Central memory CD8-positive, alpha-beta T cell (primary cell): Measurements from ENCODE around the gene SLC16A2.
"Not testable (repeated sequence)": the region's sequence is repeated elsewhere in the genome, so short reads cannot be mapped to it uniquely, and the experiment has no call there.

Experiments used
- ATAC-seq: fragments of 150-1000 bp; cut with Tn5 transposase; replicated peaks from 2 replicates; pipeline ENCODE4 v1.10.0; 2022; ENCODE audit warnings: mild to moderate bottlenecking, moderate FRiP score, moderate number of reproducible peaks; ENCODE audit not compliant: poor library complexity, severe bottlenecking; ENCODE audit errors: extremely low read depth
- DNase-seq, 2 donors: peaks; one replicate each; pipeline ENCODE4 v3.0.0; 2021; ENCODE audit warnings: low spot score in 2 of 2
- H3K27ac Mint-ChIP-seq: one replicate; pipeline ENCODE4 v1.8.0; 2022; ENCODE audit warnings: low read depth, mild to moderate bottlenecking, moderate library complexity, mixed read lengths
- H3K27me3 Mint-ChIP-seq: one replicate; pipeline ENCODE4 v1.8.0; 2022; ENCODE audit warnings: mixed read lengths
- H3K36me3 Mint-ChIP-seq: one replicate; pipeline ENCODE4 v1.8.0; 2022; ENCODE audit warnings: mild to moderate bottlenecking, moderate library complexity, mixed read lengths; ENCODE audit not compliant: insufficient read depth
- H3K4me1 Mint-ChIP-seq: one replicate; pipeline ENCODE4 v1.8.0; 2022; ENCODE audit warnings: mixed read lengths
- H3K4me3 Mint-ChIP-seq: one replicate; pipeline ENCODE4 v1.8.0; 2022; ENCODE audit warnings: mild to moderate bottlenecking, moderate library complexity, mixed read lengths
- H3K9me3 Mint-ChIP-seq: one replicate; pipeline ENCODE4 v1.8.0; 2022; ENCODE audit warnings: mixed read lengths

Gene SLC16A2

DNA sequence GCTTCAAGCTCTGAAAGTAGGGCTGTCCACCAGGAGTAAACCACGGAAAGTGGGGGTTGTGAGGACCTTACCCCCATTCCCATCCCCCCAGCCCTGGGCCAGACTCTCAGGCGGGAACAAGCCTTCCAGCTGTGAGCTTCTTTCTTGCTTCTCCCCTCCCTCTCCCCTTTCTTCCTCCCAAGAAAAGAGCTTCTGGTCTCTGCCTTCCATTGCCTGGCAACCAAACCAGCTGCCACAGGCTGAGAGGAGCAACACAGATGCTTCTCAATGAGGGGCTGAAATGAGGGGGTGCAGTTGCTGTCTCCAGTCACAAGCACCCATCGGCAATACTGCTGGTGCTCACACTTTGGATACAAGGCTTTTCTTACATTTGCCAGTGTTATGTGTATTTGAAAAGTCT is 72.5 kb downstream of the SLC16A2 start:
- H3K27me3 Mint-ChIP-seq: no peaks in the 10 kb centered on the region
- no peaks in the 10 kb centered on the region for H3K9me3 Mint-ChIP-seq
- ATAC-seq (no peak), DNase-seq (no peak)
- H3K4me3 Mint-ChIP-seq: no peak overlapping the region
- no peaks in the 10 kb centered on the region for H3K4me1 Mint-ChIP-seq
- H3K27ac Mint-ChIP-seq: no peak overlapping the region
- no peaks in the 10 kb centered on the region for H3K36me3 Mint-ChIP-seq

GRCh38 chrX:74498924-74499323 is 77.6 kb downstream of the SLC16A2 start:
- H3K27me3 Mint-ChIP-seq: no peaks in the 10 kb centered on the region
- H3K27ac Mint-ChIP-seq: no peak overlapping the region
- no peak overlapping the region for H3K4me3 Mint-ChIP-seq
- no peaks in the 10 kb centered on the region for H3K9me3 Mint-ChIP-seq
- ATAC-seq (no peak), DNase-seq (no peak)
- H3K36me3 Mint-ChIP-seq: peaks cover 1% of the 10 kb centered on the region
- H3K4me1 Mint-ChIP-seq: no peaks in the 10 kb centered on the region

- peaks cover 1% of the 10 kb centered on the region for H3K36me3 Mint-ChIP-seq
- H3K4me1 Mint-ChIP-seq: no peaks in the 10 kb centered on the region
- no peak overlapping the region for H3K27ac Mint-ChIP-seq
- H3K27me3 Mint-ChIP-seq: no peaks in the 10 kb centered on the region
- no peaks in the 10 kb centered on the region for H3K9me3 Mint-ChIP-seq
- ATAC-seq: no peak
- DNase-seq: no peak
- no peak overlapping the region for H3K4me3 Mint-ChIP-seq
Observed at GRCh38 chrX:74500067-74500466, 78.8 kb downstream of the SLC16A2 start.

GRCh38 chrX:74500555-74500954 is 79.3 kb downstream of the SLC16A2 start:
- no peaks in the 10 kb centered on the region for H3K9me3 Mint-ChIP-seq
- no peak overlapping the region for H3K27ac Mint-ChIP-seq
- DNase-seq: no peak
- no peak overlapping the region for H3K4me3 Mint-ChIP-seq
- H3K36me3 Mint-ChIP-seq: peaks cover 1% of the 10 kb centered on the region
- no peaks in the 10 kb centered on the region for H3K4me1 Mint-ChIP-seq
- no peaks in the 10 kb centered on the region for H3K27me3 Mint-ChIP-seq
- no peak for ATAC-seq

DNA sequence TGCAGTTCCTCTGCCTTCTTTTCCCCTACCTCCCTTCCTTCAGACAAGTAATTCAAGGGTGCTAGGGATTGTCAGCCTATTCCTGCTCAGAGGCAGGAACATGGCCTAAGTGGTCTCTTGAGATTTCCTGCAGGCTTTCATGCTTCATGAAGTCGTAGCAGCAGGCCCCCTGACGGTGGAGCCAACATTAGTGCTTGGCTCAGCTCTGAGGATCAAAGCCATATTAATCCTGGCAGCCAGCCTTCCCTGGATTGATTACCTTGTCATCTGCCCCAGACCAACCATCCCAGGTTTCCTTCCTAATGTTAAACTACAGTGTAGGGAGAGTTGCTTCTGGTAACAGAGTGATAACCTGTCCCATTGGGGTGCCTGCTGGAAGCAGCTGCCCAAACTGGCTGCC is 84.1 kb downstream of the SLC16A2 start:
- Mint-ChIP-seq H3K27me3 (no peaks in the 10 kb centered on the region), H3K36me3 (no peaks in the 10 kb centered on the region), H3K4me1 (no peaks in the 10 kb centered on the region), H3K27ac (no peak overlapping the region), H3K4me3 (no peak overlapping the region), H3K9me3 (no peaks in the 10 kb centered on the region)
- DNase-seq (no peak), ATAC-seq (no peak)

- Mint-ChIP-seq H3K9me3 (no peaks in the 10 kb centered on the region), H3K4me3 (no peak overlapping the region), H3K4me1 (no peaks in the 10 kb centered on the region), H3K27me3 (no peaks in the 10 kb centered on the region), H3K36me3 (no peaks in the 10 kb centered on the region), H3K27ac (no peak overlapping the region)
- ATAC-seq (no peak), DNase-seq (no peak)
Observed at GRCh38 chrX:74506317-74507115, 85.2 kb downstream of the SLC16A2 start.

- DNase-seq: no peak
- peaks cover 3% of the 10 kb centered on the region for H3K4me1 Mint-ChIP-seq
- no peak overlapping the region for H3K4me3 Mint-ChIP-seq
- no peak overlapping the region for H3K27ac Mint-ChIP-seq
- no peaks in the 10 kb centered on the region for H3K27me3 Mint-ChIP-seq
- H3K9me3 Mint-ChIP-seq: no peaks in the 10 kb centered on the region
- H3K36me3 Mint-ChIP-seq: no peaks in the 10 kb centered on the region
- ATAC-seq: no peak
Observed at GRCh38 chrX:74507191-74507590, 85.9 kb downstream of the SLC16A2 start.

DNA sequence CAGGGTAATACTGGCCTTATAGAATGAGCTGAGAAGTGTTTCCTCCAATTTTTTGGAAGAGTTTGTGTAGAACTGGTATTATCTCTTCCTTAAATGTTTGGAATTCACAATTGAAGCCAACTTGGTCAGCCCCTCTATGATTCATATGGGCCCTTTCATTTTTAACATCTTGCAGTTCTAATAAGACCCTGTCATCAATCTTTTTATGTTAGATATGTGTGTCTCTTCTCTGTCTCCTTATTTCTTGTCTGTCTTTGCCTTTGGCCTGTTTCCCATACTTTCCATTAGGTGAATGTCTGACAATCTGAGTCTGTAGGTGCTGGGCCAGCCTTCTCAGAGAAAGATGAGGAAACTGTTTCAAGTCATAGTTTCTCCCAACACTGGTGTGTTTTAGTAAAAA is 88.7 kb downstream of the SLC16A2 start:
- Mint-ChIP-seq H3K36me3 (no peaks in the 10 kb centered on the region), H3K9me3 (no peaks in the 10 kb centered on the region), H3K27ac (no peak overlapping the region), H3K27me3 (no peaks in the 10 kb centered on the region), H3K4me1 (peaks cover 6% of the 10 kb centered on the region), H3K4me3 (no peak overlapping the region)
- no peak for ATAC-seq
- no peak for DNase-seq

DNA sequence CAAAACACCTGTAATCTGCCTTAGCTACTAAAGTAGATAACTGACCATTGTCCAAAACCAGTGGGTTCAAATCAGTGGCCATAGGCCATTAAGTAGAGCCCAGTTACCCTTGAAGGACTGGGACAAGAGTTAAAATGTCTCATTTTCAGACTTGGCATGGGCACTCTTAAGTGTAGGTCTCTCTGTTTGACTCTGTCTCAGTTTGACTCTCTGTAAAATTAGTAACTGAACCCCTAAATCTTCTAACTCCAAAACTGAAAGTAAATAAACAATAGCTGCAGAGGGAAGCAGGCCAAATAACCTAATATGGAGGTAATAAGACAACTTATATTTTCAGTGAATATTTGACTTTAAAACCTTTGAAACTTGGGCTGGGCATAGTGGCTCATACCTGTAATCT is 89.1 kb downstream of the SLC16A2 start:
- Mint-ChIP-seq H3K9me3 (no peaks in the 10 kb centered on the region), H3K4me3 (no peak overlapping the region), H3K36me3 (no peaks in the 10 kb centered on the region), H3K27ac (no peak overlapping the region), H3K4me1 (peaks cover 6% of the 10 kb centered on the region), H3K27me3 (no peaks in the 10 kb centered on the region)
- DNase-seq (no peak), ATAC-seq (no peak)

DNA sequence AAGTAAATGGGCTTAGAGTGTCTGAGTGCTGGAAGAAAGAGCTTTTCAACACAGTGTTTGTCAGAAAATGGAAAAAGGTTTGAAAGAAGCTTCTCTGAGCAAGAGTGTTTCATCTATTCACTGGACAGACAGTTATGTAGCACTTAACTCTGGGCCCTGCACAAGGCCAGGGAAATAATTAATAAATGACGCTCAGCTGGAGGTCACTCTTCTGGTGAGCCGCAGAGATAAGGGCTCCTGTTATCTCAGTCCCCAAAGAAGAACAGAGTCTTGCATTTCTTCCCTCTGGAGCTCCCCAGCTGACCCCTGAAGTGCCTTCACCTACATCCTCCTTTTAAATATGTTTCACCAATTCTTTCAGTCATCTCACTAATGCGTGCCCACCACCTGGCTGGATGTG is 90.4 kb downstream of the SLC16A2 start:
- Mint-ChIP-seq H3K27me3 (no peaks in the 10 kb centered on the region), H3K36me3 (no peaks in the 10 kb centered on the region), H3K9me3 (no peaks in the 10 kb centered on the region), H3K27ac (no peak overlapping the region), H3K4me3 (no peak overlapping the region), H3K4me1 (peaks cover 6% of the 10 kb centered on the region)
- no peak for ATAC-seq
- DNase-seq: no peak

DNA sequence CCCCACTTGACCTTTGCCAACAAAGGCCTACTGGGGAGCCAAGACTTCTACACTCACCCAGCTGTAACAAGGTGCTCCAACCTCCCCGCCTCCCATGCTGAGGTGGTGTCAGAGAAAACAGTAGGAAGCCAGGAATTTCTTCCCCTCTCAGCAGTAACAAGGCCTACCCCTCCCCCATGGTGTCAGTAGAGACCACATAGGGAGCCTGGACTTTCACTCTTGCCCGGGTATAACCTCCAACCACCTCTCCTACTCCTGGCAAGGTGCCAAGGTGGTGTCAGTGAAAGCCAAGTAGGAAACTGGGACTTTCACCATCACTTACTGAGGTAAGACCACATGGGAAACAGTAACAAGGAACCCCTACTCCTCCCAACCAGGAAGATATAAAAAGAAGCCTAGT is 93.1 kb downstream of the SLC16A2 start:
- Mint-ChIP-seq H3K27me3 (no peaks in the 10 kb centered on the region), H3K4me3 (no peak overlapping the region), H3K27ac (no peak overlapping the region), H3K36me3 (no peaks in the 10 kb centered on the region), H3K4me1 (peaks cover 6% of the 10 kb centered on the region), H3K9me3 (no peaks in the 10 kb centered on the region)
- DNase-seq: no peak
- no peak for ATAC-seq

DNA sequence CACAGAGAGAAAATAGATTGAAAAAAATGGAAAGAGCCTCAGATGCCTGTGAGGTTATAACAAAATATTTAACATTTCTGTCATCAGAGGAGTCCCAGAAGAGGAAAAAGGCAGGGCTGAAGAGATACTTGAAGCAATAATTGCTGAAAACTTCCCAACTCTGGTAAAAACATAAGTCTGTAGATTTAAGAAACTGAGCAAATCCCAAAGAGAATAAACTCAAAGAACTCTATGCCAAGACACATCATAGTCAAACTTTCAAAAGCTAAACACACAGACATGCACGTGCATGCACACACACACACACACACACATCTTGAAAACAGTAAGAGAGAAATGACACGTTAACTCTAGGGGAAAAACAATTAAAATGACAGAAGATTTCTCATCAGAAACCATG is 94.1 kb downstream of the SLC16A2 start:
- Mint-ChIP-seq H3K27me3 (no peaks in the 10 kb centered on the region), H3K9me3 (no peaks in the 10 kb centered on the region), H3K27ac (no peak overlapping the region), H3K4me1 (peaks cover 6% of the 10 kb centered on the region), H3K4me3 (no peak overlapping the region), H3K36me3 (no peaks in the 10 kb centered on the region)
- DNase-seq (no peak), ATAC-seq (no peak)

GRCh38 chrX:74516013-74516412 is 94.7 kb downstream of the SLC16A2 start:
- H3K4me3 Mint-ChIP-seq, H3K4me1 Mint-ChIP-seq, H3K27ac Mint-ChIP-seq, H3K9me3 Mint-ChIP-seq, DNase-seq, H3K27me3 Mint-ChIP-seq, H3K36me3 Mint-ChIP-seq, ATAC-seq: not testable (repeated sequence)
